ENCODE results near the gene OR7G3.

The OR7G3 gene

GRCh38 chr19:9126900-9127405 is at the start of gene OR7G3:
Gene OR7G3, minus strand, starts transcription at chr19:9126950. Its CDS starts 0 bp downstream, at chr19:9126950.
- no peak within 1 kb of the TSS for H3K4me3 ChIP-seq (ENCODE audit: low read depth, low read length)

- H3K4me3 ChIP-seq (ENCODE audit: low read depth, low read length): no peak overlapping the region
These were observed 48.6 kb upstream of the OR7G3 start for GRCh38 chr19:9175326-9175725.

GRCh38 chr19:9171393-9171991 is 44.7 kb upstream of the OR7G3 start:
- no peak overlapping the region for H3K4me3 ChIP-seq (ENCODE audit: low read depth, low read length)

GRCh38 chr19:9166846-9167245 is 40.1 kb upstream of the OR7G3 start:
- H3K4me3 ChIP-seq (ENCODE audit: low read depth, low read length): no peak overlapping the region

DNA sequence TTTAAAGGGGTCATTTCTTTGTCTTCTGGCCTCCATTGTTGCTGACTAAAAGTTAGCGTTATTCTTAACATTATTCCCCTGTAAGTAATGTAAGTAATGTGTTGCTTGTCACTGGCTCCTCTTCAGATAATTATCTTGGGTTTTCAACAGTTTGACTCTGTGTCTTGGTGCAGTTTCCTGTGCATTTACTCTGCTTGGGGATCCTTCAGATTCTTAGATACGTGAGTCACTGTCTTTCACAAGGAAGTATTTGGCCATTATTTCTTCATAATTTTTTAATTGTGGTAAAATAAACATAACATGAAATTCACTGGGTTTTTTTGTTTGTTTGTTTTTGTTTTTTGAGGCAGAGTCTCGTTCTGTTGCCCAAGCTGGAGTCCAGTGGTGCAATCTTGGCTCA is 38.5 kb upstream of the OR7G3 start:
- H3K4me3 ChIP-seq (ENCODE audit: low read depth, low read length): no peak overlapping the region

- no peak overlapping the region for H3K4me3 ChIP-seq (ENCODE audit: low read depth, low read length)
These were observed 34.7 kb upstream of the OR7G3 start for GRCh38 chr19:9161427-9161826.

GRCh38 chr19:9159891-9160290 is 33.1 kb upstream of the OR7G3 start:
- H3K4me3 ChIP-seq (ENCODE audit: low read depth, low read length): no peak overlapping the region

DNA sequence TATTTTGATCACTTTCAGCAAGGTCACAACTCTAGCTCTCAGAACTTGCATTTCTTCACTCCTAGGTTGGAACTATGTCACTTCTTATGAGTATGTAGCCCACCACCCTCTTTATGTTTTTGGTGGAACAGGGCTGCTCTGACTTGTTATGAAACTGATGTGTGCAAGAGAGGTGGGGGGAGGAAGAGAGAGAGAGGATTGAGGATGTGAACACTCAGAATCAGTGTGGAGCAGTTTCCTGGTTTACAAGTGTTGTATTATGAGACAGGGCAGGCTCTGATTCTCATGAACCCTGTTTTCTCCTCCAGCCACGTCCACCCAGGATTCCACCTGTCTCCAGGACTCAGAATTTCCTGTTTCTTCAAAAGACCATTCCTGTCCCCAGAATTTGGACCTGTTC is 29.6 kb upstream of the OR7G3 start:
- no peak overlapping the region for H3K4me3 ChIP-seq (ENCODE audit: low read depth, low read length)

GRCh38 chr19:9155591-9155990 is 28.8 kb upstream of the OR7G3 start:
- no peak overlapping the region for H3K4me3 ChIP-seq (ENCODE audit: low read depth, low read length)

DNA sequence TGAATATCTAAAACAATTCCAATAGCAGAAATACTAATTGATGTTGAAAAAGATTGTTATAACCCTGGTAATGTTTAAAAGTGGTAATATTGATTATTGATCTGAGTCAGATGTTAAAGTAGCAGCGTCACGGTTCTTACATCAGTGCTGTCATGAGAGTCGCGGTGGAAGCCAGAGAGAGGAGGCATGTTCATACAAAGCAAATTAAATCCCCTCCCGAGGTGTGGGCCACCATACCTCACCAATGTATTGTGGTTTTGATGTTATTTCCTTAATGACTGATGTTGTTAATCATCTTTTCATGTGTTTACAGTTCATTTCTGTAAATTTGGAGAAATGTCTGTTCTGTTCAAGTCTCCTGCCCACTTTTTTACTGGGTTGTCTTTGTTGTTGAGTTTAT is 24.6 kb upstream of the OR7G3 start:
- no peak overlapping the region for H3K4me3 ChIP-seq (ENCODE audit: low read depth, low read length)

GRCh38 chr19:9150650-9151049 is 23.9 kb upstream of the OR7G3 start:
- no peak overlapping the region for H3K4me3 ChIP-seq (ENCODE audit: low read depth, low read length)

GRCh38 chr19:9149997-9150396 is 23.2 kb upstream of the OR7G3 start:
- no peak overlapping the region for H3K4me3 ChIP-seq (ENCODE audit: low read depth, low read length)

DNA sequence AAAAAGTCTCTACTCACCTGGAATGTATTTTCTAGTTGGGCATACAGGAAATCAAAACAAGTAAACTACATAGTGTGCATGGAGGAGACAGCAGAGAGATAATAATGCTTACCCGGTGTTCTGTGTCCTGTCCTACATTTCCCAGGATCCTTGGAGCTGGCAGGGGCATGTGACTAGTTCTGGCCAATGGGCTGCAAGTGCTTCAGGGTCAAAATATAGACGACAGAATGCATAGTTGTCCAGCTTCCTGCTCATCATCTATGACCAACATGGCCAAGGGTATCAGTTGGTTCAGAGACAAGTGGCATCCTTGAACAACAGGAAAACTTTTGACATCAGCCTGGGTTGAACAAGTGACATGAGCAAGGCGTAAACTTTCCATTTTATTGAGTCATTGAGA is 21.9 kb upstream of the OR7G3 start:
- no peak overlapping the region for H3K4me3 ChIP-seq (ENCODE audit: low read depth, low read length)

DNA sequence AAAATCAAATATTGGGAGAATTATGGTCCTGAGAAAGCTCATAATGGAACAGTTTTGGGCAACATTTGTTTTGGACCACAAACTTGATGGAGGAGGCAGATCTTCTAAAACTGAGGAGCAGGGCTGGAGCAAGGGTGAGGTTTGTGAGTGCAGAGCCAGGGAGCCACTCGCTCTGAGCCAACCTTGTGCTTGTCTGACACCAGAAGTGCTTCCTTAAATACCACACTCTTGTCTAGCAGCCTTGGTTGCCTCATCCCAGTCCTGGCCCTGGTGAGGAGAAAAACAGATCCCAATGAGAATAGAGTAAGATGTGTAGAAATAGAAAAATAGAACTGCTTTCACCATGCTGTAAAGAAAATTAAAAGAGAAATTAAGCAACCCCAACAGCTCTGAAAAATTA is 20.1 kb upstream of the OR7G3 start:
- H3K4me3 ChIP-seq (ENCODE audit: low read depth, low read length): no peak overlapping the region

DNA sequence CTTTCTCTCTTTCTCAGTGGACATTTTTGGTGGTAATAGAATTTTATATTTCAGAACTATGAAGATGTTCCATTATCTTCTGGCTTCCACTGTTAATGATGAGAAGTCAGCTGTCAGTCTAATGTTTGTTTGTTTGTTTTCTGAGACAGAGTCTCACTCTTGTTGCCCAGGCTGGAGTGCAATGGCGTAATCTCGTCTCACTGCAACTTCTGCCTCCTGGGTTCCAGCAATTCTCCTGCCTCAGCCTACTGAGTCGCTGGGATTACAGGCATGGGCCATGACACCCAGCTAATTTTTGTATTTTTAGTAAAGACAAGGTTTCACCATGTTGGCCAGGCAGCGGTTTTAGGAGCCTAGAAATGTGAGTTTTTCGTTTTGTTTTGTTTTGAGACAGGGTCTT is 18.2 kb upstream of the OR7G3 start:
- no peak overlapping the region for H3K4me3 ChIP-seq (ENCODE audit: low read depth, low read length)

DNA sequence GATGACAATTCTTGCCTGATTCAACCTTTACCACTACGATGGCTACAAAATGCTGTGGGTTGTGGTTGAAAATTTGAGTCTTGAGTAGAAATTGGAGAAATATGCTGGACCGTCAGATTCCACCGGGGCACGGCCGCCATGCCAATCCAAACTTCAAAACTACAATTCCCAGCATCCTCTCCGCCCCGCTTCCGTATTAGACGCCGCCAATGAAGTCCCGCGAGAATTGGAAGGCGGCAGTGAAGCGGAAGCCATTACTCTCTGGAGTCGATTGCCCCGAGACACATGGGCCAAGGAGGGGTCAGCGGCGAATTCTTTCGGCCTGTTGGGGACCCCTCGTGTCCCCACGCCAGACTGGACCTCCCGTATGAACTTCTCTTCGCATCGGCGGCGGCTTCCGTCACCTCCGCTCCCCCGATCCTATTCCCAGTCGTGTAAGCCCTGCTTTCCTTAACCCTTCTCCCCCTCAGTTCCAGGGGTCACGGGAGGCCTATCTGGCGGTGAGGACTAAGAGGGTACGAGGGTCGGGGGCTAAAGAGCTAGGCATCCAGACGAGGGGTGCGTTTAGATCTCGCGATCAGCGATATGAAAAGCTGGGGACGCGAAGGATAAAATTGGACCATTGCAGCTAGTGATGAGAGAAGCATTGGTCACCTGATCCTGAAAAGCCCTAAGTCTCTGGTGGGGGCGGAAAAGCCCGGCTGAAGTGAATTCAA is 13.6 kb upstream of the OR7G3 start, which contains the start of gene ZNF317:
Gene ZNF317 (plus strand): TSS at position 239 of the 716 bp plus-strand sequence. CDS start 15,620 bp downstream, outside the sequence.
- H3K4me3 ChIP-seq (ENCODE audit: low read depth, low read length): peak within 1 kb of the TSS; percentile 98

DNA sequence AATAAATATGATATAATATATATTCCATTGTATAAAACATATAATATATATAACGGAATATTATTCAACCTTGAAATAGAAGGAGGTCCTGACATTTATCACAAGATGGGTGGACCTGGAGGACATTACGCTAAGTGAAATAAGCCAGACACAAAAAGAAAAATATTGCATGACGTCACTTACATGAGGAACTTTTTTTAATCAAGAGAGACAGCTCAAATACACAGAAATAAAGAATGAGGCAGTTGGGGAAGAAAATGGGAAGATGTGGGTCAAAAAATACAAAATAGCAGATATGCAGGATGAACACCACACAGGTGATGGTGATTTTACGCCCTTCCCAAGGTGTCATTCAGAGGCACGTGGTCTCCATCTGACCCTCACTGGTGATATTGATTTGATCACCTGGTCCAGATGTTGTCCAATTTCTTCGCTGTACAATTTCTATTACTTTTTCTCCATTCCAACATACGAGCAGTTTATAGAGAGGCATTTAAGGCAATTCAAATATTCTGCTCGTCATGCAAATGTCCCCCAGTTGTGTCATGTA is 12.9 kb upstream of the OR7G3 start:
- peak overlapping the region; percentile 98 for H3K4me3 ChIP-seq (ENCODE audit: low read depth, low read length)

DNA sequence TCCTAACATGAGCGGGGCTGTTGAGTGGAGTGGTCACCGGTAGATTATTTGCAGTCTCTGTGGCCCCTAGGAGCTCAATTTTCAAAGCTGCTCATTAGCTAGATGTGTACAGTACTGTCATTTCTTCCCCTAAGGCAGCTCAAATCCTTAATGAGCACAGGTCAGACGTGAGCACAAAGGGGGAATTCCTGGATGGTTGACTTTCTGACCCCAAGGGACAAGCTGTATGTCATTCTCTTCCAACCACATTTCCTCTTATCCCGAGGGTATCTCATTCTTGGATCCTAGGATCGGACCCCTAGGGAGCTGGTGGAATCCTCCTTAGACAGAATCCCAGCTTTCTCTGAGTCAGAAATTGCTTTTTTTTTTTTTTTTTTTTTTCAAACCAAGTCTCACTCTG is 5.7 kb upstream of the OR7G3 start:
- no peak overlapping the region for H3K4me3 ChIP-seq (ENCODE audit: low read depth, low read length)

DNA sequence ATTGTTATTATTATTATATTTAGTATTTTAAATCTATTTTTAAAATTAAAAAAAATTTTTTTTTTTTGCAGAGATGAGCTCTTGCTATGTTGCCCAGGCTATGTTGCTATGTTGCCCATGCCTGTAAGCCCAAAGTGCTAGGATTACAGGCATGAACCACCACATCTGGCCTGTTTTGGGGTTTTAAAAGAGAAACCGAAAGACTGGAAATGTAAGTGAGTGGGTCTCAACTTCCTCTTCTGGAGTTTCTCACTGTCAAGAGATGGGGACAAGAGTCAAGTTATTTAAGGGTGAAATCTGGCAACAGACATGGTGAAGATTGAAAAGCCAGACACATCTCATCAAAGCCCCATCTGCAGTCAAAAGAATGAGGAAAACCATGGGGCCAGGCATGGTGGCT is 4.2 kb upstream of the OR7G3 start:
- H3K4me3 ChIP-seq (ENCODE audit: low read depth, low read length): no peak overlapping the region

DNA sequence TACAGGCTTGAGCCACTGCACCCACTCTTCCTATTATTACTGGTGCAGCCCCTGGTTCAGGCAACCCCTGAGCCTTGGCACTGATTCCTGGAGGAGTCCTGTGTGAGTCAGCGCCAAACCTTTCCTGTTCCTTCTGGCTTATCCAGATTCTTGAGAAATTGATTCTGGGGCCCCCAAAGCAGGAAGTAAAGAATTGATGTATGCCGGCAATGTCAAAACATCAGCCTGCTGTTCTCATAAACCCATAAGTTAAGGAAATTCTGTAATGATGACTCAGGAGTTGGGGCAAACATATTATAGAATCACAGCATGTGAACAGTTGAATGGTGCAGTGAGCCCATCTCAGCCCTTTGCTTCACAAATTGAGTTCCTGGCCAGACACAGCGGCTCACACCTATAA is 1.4 kb upstream of the OR7G3 start:
- no peak overlapping the region for H3K4me3 ChIP-seq (ENCODE audit: low read depth, low read length)

- no peak overlapping the region for H3K4me3 ChIP-seq (ENCODE audit: low read depth, low read length)
These were observed 10.2 kb downstream of the OR7G3 start for GRCh38 chr19:9116547-9116946.

DNA sequence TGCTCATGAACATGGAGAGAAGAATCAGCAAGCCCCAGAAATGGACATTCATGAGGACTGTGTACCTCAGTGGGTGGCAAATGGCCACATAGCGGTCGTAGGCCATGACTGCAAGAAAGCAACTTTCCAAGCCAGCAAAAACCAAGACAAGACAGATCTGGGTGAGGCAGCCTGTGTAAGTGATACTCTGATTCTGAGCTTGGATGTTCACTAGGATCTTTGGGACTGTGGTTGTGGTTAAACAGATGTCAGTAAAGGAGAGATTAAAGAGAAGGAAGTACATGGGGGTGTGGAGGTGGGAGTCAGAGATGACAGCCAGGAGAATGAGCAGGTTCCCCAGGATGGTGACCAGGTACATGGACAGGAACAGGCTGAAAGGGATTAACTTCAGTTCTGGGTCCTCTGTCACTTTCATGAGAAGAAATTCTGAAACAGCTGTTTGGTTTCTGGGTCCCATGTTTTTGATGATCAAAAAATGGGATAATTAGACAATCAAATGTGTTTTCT is 11.4 kb downstream of the OR7G3 start, which contains the start of gene OR7G1:
Gene OR7G1 (minus strand): TSS at position 457 of the 507 bp plus-strand sequence. CDS start 0 bp downstream, at position 457.
- H3K4me3 ChIP-seq (ENCODE audit: low read depth, low read length): no peak within 1 kb of the TSS

All from iPS-11a (cell line).